ENCODE measurements around the gene CD86.

The CD86 gene, protein sequence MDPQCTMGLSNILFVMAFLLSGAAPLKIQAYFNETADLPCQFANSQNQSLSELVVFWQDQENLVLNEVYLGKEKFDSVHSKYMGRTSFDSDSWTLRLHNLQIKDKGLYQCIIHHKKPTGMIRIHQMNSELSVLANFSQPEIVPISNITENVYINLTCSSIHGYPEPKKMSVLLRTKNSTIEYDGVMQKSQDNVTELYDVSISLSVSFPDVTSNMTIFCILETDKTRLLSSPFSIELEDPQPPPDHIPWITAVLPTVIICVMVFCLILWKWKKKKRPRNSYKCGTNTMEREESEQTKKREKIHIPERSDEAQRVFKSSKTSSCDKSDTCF

DNA sequence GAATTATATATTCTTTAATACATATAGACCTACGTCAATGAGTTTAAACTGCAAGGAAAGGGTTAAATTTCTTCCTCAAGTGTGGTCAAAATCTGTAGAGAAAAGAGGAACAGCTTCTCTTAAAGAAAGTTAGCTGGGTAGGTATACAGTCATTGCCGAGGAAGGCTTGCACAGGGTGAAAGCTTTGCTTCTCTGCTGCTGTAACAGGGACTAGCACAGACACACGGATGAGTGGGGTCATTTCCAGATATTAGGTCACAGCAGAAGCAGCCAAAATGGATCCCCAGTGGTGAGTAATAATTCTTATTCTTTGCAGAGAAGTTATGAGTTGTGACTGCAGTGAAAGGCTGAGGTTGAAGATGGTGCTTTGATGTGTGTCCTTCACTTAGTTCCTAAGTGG, at the start of gene CD86:
Gene CD86, plus strand, starts transcription at position 148 of the 400 bp plus-strand sequence. Its CDS starts 128 bp downstream, at position 276.
- H3K4me3 ChIP-seq (ENCODE audit: low read length) = no peak within 1 kb of the TSS

DNA sequence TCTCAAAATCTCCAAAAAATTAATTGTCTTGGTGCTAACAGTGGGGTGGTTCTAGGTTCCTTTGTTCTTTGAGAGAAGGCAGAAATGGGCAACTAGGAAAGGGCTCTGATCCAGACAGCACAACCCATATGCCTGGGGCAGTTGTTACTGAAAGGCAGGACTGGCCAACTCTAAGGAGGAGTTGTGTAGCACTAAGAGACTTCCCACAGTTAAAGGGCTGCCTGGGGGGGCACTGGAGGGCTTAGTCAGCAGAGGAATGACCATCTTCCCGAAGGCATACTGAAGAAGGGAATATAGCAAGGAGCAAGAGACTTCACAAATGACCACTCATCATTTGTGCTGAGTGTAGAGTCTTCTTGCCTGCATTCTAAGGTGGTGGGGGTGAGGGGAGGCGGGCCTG, 48.9 kb upstream of the CD86 start:
- TF ChIP-seq, protein P1, sequence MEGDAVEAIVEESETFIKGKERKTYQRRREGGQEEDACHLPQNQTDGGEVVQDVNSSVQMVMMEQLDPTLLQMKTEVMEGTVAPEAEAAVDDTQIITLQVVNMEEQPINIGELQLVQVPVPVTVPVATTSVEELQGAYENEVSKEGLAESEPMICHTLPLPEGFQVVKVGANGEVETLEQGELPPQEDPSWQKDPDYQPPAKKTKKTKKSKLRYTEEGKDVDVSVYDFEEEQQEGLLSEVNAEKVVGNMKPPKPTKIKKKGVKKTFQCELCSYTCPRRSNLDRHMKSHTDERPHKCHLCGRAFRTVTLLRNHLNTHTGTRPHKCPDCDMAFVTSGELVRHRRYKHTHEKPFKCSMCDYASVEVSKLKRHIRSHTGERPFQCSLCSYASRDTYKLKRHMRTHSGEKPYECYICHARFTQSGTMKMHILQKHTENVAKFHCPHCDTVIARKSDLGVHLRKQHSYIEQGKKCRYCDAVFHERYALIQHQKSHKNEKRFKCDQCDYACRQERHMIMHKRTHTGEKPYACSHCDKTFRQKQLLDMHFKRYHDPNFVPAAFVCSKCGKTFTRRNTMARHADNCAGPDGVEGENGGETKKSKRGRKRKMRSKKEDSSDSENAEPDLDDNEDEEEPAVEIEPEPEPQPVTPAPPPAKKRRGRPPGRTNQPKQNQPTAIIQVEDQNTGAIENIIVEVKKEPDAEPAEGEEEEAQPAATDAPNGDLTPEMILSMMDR (conservative IDR thresholded peaks at IDR 0.05; ENCODE audit: low read depth, low read length) = no peak
- no peak overlapping the region for H3K4me3 ChIP-seq (ENCODE audit: low read length)
- no peak for DNase-seq (ENCODE audit: low read depth)

More for the DNA sequence above, at the start of gene CD86:
- no peak for DNase-seq (ENCODE audit: low read depth)
- TF ChIP-seq, protein P1 (conservative IDR thresholded peaks at IDR 0.05; ENCODE audit: low read depth, low read length) = no peak

DNA sequence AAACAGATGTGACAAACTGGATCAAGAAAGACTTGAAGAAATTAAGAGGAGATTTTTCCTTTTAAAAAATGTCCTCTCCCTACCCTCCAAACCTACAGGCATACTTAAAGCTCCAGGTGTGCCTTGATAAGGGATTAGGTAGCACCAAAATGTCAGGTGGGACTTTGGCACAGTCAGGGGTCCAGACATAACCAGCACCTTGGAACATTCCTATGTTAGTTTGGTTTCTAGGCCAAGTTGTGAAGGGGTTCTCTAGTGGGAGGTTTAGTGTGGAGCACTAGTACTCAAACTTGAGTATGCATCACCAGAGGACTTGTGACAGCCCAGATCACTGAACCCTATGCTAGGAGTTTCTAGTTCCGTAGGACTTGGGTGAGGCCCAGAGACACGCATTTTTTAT, 47.0 kb upstream of the CD86 start:
- TF ChIP-seq, protein P1 (conservative IDR thresholded peaks at IDR 0.05; ENCODE audit: low read depth, low read length) = no peak
- H3K4me3 ChIP-seq (ENCODE audit: low read length) = no peak overlapping the region
- no peak for DNase-seq (ENCODE audit: low read depth)

DNA sequence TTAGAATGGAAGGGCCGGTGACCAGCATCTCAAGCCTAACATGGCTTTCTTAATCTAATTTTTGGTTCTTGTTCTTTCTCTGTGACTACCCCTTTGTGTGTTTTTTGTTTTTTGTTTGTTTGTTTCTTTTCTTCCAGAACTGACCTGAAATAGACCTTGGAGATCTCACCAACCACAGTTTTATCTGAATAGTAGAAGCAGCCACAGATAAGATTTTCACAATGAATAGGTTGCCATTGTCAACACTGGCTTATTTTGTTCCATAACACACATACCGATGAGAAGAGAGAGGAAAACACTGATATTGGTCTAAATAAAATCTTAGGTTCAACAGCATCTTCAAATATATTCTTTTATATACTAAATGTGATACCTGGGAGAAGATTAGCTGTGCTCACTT, 44.7 kb upstream of the CD86 start:
- DNase-seq (ENCODE audit: low read depth) = no peak
- no peak overlapping the region for H3K4me3 ChIP-seq (ENCODE audit: low read length)
- TF ChIP-seq, protein P1 (conservative IDR thresholded peaks at IDR 0.05; ENCODE audit: low read depth, low read length) = no peak

DNA sequence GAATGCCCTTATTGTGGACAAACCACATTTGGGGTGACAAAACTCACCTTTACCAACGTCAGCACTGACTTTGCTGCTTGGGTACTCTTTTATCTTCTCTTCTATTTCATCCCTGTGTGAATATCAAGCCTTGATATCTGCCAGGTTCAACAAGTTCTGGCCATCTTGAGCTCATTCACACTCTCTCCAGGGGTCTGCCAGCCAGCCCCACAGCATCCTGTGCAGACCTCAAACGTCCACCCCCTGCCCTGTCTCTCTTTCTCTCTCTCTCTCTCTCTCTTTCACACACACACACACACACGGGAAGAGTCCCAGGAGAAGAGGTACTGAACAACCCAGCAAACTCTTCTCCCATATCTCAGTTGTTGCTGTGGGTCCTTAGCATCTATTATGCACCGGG, 43.8 kb upstream of the CD86 start:
- TF ChIP-seq, protein P1 (conservative IDR thresholded peaks at IDR 0.05; ENCODE audit: low read depth, low read length) = no peak
- H3K4me3 ChIP-seq (ENCODE audit: low read length) = no peak overlapping the region
- no peak for DNase-seq (ENCODE audit: low read depth)

DNA sequence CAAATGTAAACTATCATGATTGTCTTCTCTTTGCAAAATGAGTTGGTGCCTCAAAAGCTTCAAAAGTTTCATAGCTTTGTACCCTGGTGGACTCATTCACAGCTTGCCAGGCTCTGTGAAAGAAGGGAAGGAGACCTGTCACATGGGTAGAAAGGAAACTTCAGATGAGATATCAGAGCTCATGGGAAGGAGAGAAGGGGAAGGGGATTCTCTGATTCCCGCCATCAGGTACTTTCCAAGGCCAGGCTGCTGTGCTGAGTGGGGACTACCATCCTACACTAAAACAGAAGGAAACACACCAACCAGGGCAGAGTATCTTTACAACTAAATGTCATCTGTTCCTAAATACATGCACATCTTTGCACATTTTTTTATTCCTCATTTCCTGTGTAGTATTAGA, 42.3 kb upstream of the CD86 start:
- TF ChIP-seq, protein P1 (conservative IDR thresholded peaks at IDR 0.05; ENCODE audit: low read depth, low read length) = no peak
- no peak overlapping the region for H3K4me3 ChIP-seq (ENCODE audit: low read length)
- DNase-seq (ENCODE audit: low read depth) = no peak

DNA sequence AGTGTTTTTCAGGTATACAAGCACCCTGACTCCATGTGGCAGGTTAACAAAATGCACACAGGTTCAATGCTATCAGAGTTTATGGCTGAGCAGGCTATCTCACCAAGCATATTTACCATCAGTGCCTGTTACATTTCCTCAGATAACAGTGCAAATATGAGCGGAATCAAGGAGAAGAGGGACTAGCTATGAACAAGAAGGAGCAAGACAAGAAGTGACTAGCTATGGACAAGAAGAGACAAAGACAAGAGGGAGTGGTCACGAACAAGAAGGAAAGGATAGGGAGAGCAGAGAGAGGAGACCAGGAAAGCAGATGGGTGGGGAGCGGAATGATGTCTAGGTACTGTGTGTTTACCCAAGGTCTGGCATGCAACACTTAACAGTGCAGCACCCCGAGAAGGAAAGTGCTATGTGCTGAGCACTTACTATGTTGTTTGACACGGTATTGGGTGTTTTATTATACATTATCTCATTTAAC, 41.7 kb upstream of the CD86 start:
- DNase-seq (ENCODE audit: low read depth) = no peak
- TF ChIP-seq, protein P1 (conservative IDR thresholded peaks at IDR 0.05; ENCODE audit: low read depth, low read length) = no peak
- H3K4me3 ChIP-seq (ENCODE audit: low read length) = no peak overlapping the region

Measured in retinal pigment epithelial cell (primary cell).